Activated CD4-positive, alpha-beta T cell treated with anti-CD3 and anti-CD28 coated beads, Interleukin-2, amount 50 U/mL, for 48 hours (primary cell): ENCODE results near the gene CCL1.
"Not testable (repeated sequence)": the region's sequence is repeated elsewhere in the genome, so short reads cannot be mapped to it uniquely, and the experiment has no call there.

Source experiments
- DNase-seq, 2 experiments: peaks; one replicate each; pipeline ENCODE4 v3.0.0-alpha.2; 2020

Gene CCL1

GRCh38 chr17:34357398-34357797 is 5.6 kb downstream of the CCL1 start:
- DNase-seq: no peak

- DNase-seq: no peak
Observed at GRCh38 chr17:34356194-34356593, 6.8 kb downstream of the CCL1 start, which contains the start of gene CCL13. TSS of gene CCL13 (plus strand) at chr17:34356480. CDS start at chr17:34356527, 47 bp downstream.

GRCh38 chr17:34354637-34355036 is 8.4 kb downstream of the CCL1 start:
- DNase-seq: no peak

- DNase-seq: no peak
Observed at GRCh38 chr17:34352191-34352590, 10.8 kb downstream of the CCL1 start.

- no peak for DNase-seq
Observed at GRCh38 chr17:34351096-34351495, 11.9 kb downstream of the CCL1 start.

- DNase-seq: no peak
Observed at GRCh38 chr17:34349751-34350150, 13.3 kb downstream of the CCL1 start.

- no peak for DNase-seq
Observed at GRCh38 chr17:34347063-34347462, 16.0 kb downstream of the CCL1 start.

GRCh38 chr17:34341916-34342315 is 21.1 kb downstream of the CCL1 start:
- DNase-seq: no peak

GRCh38 chr17:34339138-34339770 is 23.8 kb downstream of the CCL1 start:
- DNase-seq: no peak

GRCh38 chr17:34337701-34338100 is 25.3 kb downstream of the CCL1 start:
- no peak for DNase-seq

GRCh38 chr17:34327580-34327979 is 35.5 kb downstream of the CCL1 start:
- not testable (repeated sequence) for DNase-seq

GRCh38 chr17:34321964-34322363 is 41.1 kb downstream of the CCL1 start:
- no peak for DNase-seq

- no peak for DNase-seq
Observed at GRCh38 chr17:34319039-34319483, 44.0 kb downstream of the CCL1 start, which contains the start of gene CCL8. TSS of gene CCL8 (plus strand) at chr17:34319435. CDS start at chr17:34319502, 67 bp downstream.

GRCh38 chr17:34318474-34318873 is 44.6 kb downstream of the CCL1 start:
- DNase-seq: peak in 1 of 2 experiments; percentile 12

GRCh38 chr17:34314279-34314678 is 48.8 kb downstream of the CCL1 start:
- no peak for DNase-seq

- no peak for DNase-seq
Observed at GRCh38 chr17:34313164-34313563, 49.9 kb downstream of the CCL1 start.

GRCh38 chr17:34312080-34312479 is 51.0 kb downstream of the CCL1 start:
- DNase-seq: no peak

GRCh38 chr17:34311291-34311690 is 51.7 kb downstream of the CCL1 start:
- DNase-seq: no peak
